Loucy (cell line): Measurements from ENCODE around the gene RASAL1.
"Not testable (repeated sequence)": the region's sequence is repeated elsewhere in the genome, so short reads cannot be mapped to it uniquely, and the experiment has no call there.

Source experiments
- EZH2phosphoT487 ChIP-seq: fragments of 200-600 bp; IDR thresholded peaks from 2 replicates; pipeline ENCODE4 v1.6.1; 2018; ENCODE audit warnings: antibody characterized with exemption, mild to moderate bottlenecking, moderate library complexity, borderline replicate concordance
- TF ChIP-seq, protein P1 (sequence below): fragments of 200-600 bp; sonication (generic); conservative IDR thresholded peaks from 2 replicates; pipeline ENCODE4 v1.5.1; 2014; ENCODE audit warnings: mild to moderate bottlenecking, antibody characterized with exemption, low read length

- TF ChIP-seq, protein P1, sequence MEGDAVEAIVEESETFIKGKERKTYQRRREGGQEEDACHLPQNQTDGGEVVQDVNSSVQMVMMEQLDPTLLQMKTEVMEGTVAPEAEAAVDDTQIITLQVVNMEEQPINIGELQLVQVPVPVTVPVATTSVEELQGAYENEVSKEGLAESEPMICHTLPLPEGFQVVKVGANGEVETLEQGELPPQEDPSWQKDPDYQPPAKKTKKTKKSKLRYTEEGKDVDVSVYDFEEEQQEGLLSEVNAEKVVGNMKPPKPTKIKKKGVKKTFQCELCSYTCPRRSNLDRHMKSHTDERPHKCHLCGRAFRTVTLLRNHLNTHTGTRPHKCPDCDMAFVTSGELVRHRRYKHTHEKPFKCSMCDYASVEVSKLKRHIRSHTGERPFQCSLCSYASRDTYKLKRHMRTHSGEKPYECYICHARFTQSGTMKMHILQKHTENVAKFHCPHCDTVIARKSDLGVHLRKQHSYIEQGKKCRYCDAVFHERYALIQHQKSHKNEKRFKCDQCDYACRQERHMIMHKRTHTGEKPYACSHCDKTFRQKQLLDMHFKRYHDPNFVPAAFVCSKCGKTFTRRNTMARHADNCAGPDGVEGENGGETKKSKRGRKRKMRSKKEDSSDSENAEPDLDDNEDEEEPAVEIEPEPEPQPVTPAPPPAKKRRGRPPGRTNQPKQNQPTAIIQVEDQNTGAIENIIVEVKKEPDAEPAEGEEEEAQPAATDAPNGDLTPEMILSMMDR = not testable (repeated sequence)
- not testable (repeated sequence) for TF ChIP-seq EZH2phosphoT487
Observed at GRCh38 chr12:113117684-113118083, 17.9 kb downstream of the RASAL1 start.
